ENCODE results near the gene ATG7.

DNA sequence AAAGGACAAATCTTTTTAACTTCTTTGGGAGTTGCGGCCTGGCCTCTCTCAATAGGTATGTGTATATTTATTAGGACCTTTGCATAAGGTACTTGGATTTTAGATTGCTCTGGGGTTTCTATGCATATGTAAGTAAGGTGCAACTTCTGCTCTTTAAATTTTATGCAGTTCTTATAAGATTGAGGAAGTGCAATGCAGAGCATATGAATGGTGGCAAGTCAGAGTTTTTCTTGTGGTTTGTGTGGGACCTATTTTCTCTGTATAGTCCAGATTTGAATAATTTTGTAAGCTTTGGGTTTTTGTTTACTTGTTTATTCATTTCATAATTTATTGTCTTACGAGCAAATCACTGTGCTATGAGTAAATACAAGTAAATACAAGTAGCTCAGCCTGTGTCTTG, 101.5 kb downstream of the ATG7 start:
- TF ChIP-seq, protein P1, sequence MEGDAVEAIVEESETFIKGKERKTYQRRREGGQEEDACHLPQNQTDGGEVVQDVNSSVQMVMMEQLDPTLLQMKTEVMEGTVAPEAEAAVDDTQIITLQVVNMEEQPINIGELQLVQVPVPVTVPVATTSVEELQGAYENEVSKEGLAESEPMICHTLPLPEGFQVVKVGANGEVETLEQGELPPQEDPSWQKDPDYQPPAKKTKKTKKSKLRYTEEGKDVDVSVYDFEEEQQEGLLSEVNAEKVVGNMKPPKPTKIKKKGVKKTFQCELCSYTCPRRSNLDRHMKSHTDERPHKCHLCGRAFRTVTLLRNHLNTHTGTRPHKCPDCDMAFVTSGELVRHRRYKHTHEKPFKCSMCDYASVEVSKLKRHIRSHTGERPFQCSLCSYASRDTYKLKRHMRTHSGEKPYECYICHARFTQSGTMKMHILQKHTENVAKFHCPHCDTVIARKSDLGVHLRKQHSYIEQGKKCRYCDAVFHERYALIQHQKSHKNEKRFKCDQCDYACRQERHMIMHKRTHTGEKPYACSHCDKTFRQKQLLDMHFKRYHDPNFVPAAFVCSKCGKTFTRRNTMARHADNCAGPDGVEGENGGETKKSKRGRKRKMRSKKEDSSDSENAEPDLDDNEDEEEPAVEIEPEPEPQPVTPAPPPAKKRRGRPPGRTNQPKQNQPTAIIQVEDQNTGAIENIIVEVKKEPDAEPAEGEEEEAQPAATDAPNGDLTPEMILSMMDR (tag by site-specific recombination; IDR thresholded peaks at IDR 0.05): no peak
- TF ChIP-seq ZBTB8A (tag by site-specific recombination; IDR thresholded peaks at IDR 0.05) (no peak), ZNF707 (tag by site-specific recombination; IDR thresholded peaks at IDR 0.05) (no peak), SP3 (tag by site-specific recombination; IDR thresholded peaks at IDR 0.05) (no peak)
